ENCODE results near the gene MARF1.
"Not testable (repeated sequence)": the region's sequence is repeated elsewhere in the genome, so short reads cannot be mapped to it uniquely, and the experiment has no call there.

- TF ChIP-seq CTCF, POLR2A (IDR thresholded peaks at IDR 0.05): not testable (repeated sequence)
These were observed 35.7 kb downstream of the MARF1 start for GRCh38 chr16:15607221-15607699.

Measured in esophagus squamous epithelium (tissue), 4 donors.